Hepatocyte (in vitro differentiated cells): ENCODE data around the gene ASAP2. TPM values are rescaled to one million over a fixed set of nuclear protein-coding genes. Genes with fewer than 3 reads are reported as not detected.

Experiments
- DNase-seq: peaks from one replicate; pipeline ENCODE4 v3.0.0-alpha.2; 2016; ENCODE audit warnings: low spot score
- H2AFZ ChIP-seq: fragments of 200-600 bp; sonication (generic); 2 replicates; pipeline ENCODE4 v1.6.0; 2016; ENCODE audit warnings: antibody characterized with exemption, mild to moderate bottlenecking
- H3K27ac ChIP-seq: fragments of 200-600 bp; sonication (generic); 2 replicates; pipeline ENCODE4 v1.5.1; 2016; ENCODE audit warnings: mild to moderate bottlenecking
- H3K27me3 ChIP-seq: fragments of 200-600 bp; sonication (generic); 2 replicates; pipeline ENCODE4 v1.6.1; 2016
- H3K36me3 ChIP-seq: fragments of 200-600 bp; sonication (generic); replicated peaks from 2 replicates; pipeline ENCODE4 v1.5.1; 2016; ENCODE audit warnings: low read depth; ENCODE audit not compliant: insufficient read depth
- H3K4me1 ChIP-seq: fragments of 200-600 bp; sonication (generic); 2 replicates; pipeline ENCODE4 v1.5.1; 2016; ENCODE audit warnings: mild to moderate bottlenecking, moderate library complexity; ENCODE audit not compliant: insufficient read depth
- H3K4me2 ChIP-seq: fragments of 200-600 bp; sonication (generic); 2 replicates; pipeline ENCODE4 v1.6.0; 2016
- H3K4me3 ChIP-seq: fragments of 200-600 bp; sonication (generic); 2 replicates; pipeline ENCODE4 v1.5.1; 2016; ENCODE audit warnings: mild to moderate bottlenecking
- H3K79me2 ChIP-seq: fragments of 200-600 bp; sonication (generic); 2 replicates; pipeline ENCODE4 v1.6.0; 2017; ENCODE audit warnings: mild to moderate bottlenecking
- H3K9me2 ChIP-seq: fragments of 200-600 bp; sonication (generic); replicated peaks from 2 replicates; pipeline ENCODE4 v1.6.0; 2017; ENCODE audit warnings: mild to moderate bottlenecking; ENCODE audit not compliant: insufficient read depth
- H3K9me3 ChIP-seq: fragments of 200-600 bp; sonication (generic); 2 replicates; pipeline ENCODE4 v1.5.1; 2016; ENCODE audit warnings: low read depth, mild to moderate bottlenecking
- H4K20me1 ChIP-seq: fragments of 200-600 bp; sonication (generic); 2 replicates; pipeline ENCODE4 v1.6.0; 2016; ENCODE audit warnings: mild to moderate bottlenecking; ENCODE audit not compliant: insufficient read depth, poor library complexity, severe bottlenecking
- EZH2 ChIP-seq: fragments of 200-600 bp; sonication (generic); IDR thresholded peaks from 2 replicates; pipeline ENCODE4 v1.6.1; 2016; ENCODE audit warnings: antibody characterized with exemption, mild to moderate bottlenecking, borderline replicate concordance
- EZH2phosphoT487 ChIP-seq: fragments of 200-600 bp; sonication (generic); IDR thresholded peaks from one replicate; pipeline ENCODE4 v1.6.1; 2018; ENCODE audit warnings: antibody characterized with exemption, mild to moderate bottlenecking, low read depth, moderate library complexity; ENCODE audit not compliant: unreplicated experiment, severe bottlenecking
- WGBS: methylation state at CpG from one replicate; pipeline ENCODE4 v1.1.6; 2016; ENCODE audit warnings: low lambda C conversion rate; ENCODE audit errors: missing lambda C conversion rate; 5-methylcytosine and 5-hydroxymethylcytosine counted together
- polyA plus RNA-seq: library from polyadenylated mRNA; unstranded; fragments of >200 nt; fragmentation: Nextera tagmentation; extraction: Ambion mirVana; gene quantifications from 2 replicates; pipeline ENCODE4 v1.2.1, GENCODE V29; 2016
- total RNA-seq: library from RNA; depleted of rRNA; stranded (reverse); fragments of >200 nt; gene quantifications from 2 replicates; pipeline ENCODE4 v1.2.3, GENCODE V29; 2014
- TF ChIP-seq, protein P1 (sequence below): fragments of 200-600 bp; sonication (generic); IDR thresholded peaks from 2 replicates; pipeline ENCODE4 v1.5.1; 2016; ENCODE audit warnings: antibody characterized with exemption, mild to moderate bottlenecking; ENCODE audit not compliant: poor library complexity

The ASAP2 gene
- total and polyA plus RNA-seq, 2 experiments from 2014 or later: 13.7 to 21.3 TPM

GRCh38 chr2:9416267-9416961 is 209.8 kb downstream of the ASAP2 start:
- Histone ChIP-seq H3K27ac (no peak overlapping the region), H3K4me1 (no peaks in the 10 kb centered on the region), H3K27me3 (no peaks in the 10 kb centered on the region), H3K79me2 (peaks cover 39% of the 10 kb centered on the region), H4K20me1 (no peaks in the 10 kb centered on the region), H3K36me3 (no peaks in the 10 kb centered on the region), H3K4me3 (no peak overlapping the region), H3K4me2 (no peak overlapping the region), H3K9me2 (no peaks in the 10 kb centered on the region), H2AFZ (no peak overlapping the region), H3K9me3 (no peaks in the 10 kb centered on the region)
- WGBS: 93% methylated on average over 9 of the region's 9 CpGs
- TF ChIP-seq, protein P1, sequence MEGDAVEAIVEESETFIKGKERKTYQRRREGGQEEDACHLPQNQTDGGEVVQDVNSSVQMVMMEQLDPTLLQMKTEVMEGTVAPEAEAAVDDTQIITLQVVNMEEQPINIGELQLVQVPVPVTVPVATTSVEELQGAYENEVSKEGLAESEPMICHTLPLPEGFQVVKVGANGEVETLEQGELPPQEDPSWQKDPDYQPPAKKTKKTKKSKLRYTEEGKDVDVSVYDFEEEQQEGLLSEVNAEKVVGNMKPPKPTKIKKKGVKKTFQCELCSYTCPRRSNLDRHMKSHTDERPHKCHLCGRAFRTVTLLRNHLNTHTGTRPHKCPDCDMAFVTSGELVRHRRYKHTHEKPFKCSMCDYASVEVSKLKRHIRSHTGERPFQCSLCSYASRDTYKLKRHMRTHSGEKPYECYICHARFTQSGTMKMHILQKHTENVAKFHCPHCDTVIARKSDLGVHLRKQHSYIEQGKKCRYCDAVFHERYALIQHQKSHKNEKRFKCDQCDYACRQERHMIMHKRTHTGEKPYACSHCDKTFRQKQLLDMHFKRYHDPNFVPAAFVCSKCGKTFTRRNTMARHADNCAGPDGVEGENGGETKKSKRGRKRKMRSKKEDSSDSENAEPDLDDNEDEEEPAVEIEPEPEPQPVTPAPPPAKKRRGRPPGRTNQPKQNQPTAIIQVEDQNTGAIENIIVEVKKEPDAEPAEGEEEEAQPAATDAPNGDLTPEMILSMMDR: no peak
- TF ChIP-seq EZH2 (no peak), EZH2phosphoT487 (no peak)
- DNase-seq: no peak

- Histone ChIP-seq H2AFZ (no peak overlapping the region), H3K27ac (no peak overlapping the region), H3K36me3 (no peaks in the 10 kb centered on the region), H3K4me1 (peaks cover 3% of the 10 kb centered on the region), H3K4me3 (no peak overlapping the region), H4K20me1 (no peaks in the 10 kb centered on the region), H3K9me2 (no peaks in the 10 kb centered on the region), H3K27me3 (no peaks in the 10 kb centered on the region), H3K79me2 (peaks cover 44% of the 10 kb centered on the region), H3K4me2 (no peak overlapping the region), H3K9me3 (no peaks in the 10 kb centered on the region)
- WGBS: 95% methylated on average over 7 of the region's 7 CpGs
- TF ChIP-seq EZH2 (no peak), EZH2phosphoT487 (no peak)
- TF ChIP-seq, protein P1: no peak
- DNase-seq: no peak
These were observed 210.3 kb downstream of the ASAP2 start for GRCh38 chr2:9416962-9417316.

- 86% methylated on average over 3 of the region's 3 CpGs for WGBS
- no peaks in the 10 kb centered on the region for H3K36me3 ChIP-seq
- DNase-seq: no peak
- peaks cover 10% of the 10 kb centered on the region for H3K4me1 ChIP-seq
- H3K27ac ChIP-seq: no peak overlapping the region
- no peak overlapping the region for H2AFZ ChIP-seq
- H3K4me3 ChIP-seq: no peak overlapping the region
- no peaks in the 10 kb centered on the region for H3K9me2 ChIP-seq
- H4K20me1 ChIP-seq: no peaks in the 10 kb centered on the region
- H3K79me2 ChIP-seq: peaks cover 52% of the 10 kb centered on the region
- no peak for TF ChIP-seq EZH2
- no peak for TF ChIP-seq EZH2phosphoT487
- TF ChIP-seq, protein P1: no peak
- no peaks in the 10 kb centered on the region for H3K9me3 ChIP-seq
- H3K4me2 ChIP-seq: no peak overlapping the region
- H3K27me3 ChIP-seq: no peaks in the 10 kb centered on the region
These were observed 211.1 kb downstream of the ASAP2 start for GRCh38 chr2:9417725-9418124.

DNA sequence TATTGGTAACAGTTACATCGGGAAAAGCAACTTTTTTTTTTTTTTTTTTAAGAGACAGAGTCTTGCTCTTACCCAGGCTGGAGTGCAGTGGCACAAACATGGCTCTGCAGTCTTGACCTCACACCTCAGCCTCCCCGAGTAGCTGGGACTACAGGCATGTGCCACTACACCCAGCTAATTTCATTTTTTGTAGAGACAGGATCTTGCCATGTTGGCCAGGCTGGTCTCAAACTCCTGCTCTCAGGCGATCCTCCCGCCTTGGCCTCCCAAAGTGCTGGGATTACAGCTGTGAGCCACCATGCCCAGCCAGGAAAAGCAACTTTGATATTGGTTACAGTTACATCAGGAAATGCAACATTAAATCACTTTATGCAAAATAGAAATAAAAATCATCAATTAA is 212.1 kb downstream of the ASAP2 start:
- WGBS: 95% methylated on average over 4 of the region's 4 CpGs
- Histone ChIP-seq H3K9me2 (no peaks in the 10 kb centered on the region), H3K4me2 (no peak overlapping the region), H3K27ac (no peak overlapping the region), H3K36me3 (no peaks in the 10 kb centered on the region), H2AFZ (no peak overlapping the region), H4K20me1 (no peaks in the 10 kb centered on the region), H3K79me2 (peaks cover 53% of the 10 kb centered on the region), H3K4me3 (no peak overlapping the region), H3K4me1 (peaks cover 10% of the 10 kb centered on the region), H3K9me3 (no peaks in the 10 kb centered on the region), H3K27me3 (no peaks in the 10 kb centered on the region)
- DNase-seq: no peak
- TF ChIP-seq, protein P1: no peak
- TF ChIP-seq EZH2: no peak
- TF ChIP-seq EZH2phosphoT487: no peak
